GM23248 (cell line): ENCODE measurements around the gene PEX6.

ENCODE experiments used
- EZH2 ChIP-seq: fragments of 200-600 bp; sonication (generic); IDR thresholded peaks from 2 replicates; pipeline ENCODE4 v1.6.1; 2018; ENCODE audit warnings: antibody characterized with exemption, mild to moderate bottlenecking; ENCODE audit not compliant: insufficient read depth, poor library complexity, severe bottlenecking
- EZH2phosphoT487 ChIP-seq: fragments of 200-600 bp; sonication (generic); IDR thresholded peaks from 2 replicates; pipeline ENCODE4 v1.6.1; 2018; ENCODE audit warnings: antibody characterized with exemption, moderate library complexity, mild to moderate bottlenecking, low read depth; ENCODE audit not compliant: insufficient read depth

- TF ChIP-seq EZH2 (no peak), EZH2phosphoT487 (no peak)
Measured at GRCh38 chr6:42914546-42914945, 64.4 kb downstream of the PEX6 start.
